Osteocyte (in vitro differentiated cells): ENCODE data around the gene TMEM129. TPM values are rescaled to one million over a fixed set of nuclear protein-coding genes. Genes with fewer than 3 reads are reported as not detected.
A peak's percentile ranks its signal among the peaks of the same experiment; 100 is the strongest.

Source experiments
- DNase-seq: peaks from one replicate; pipeline ENCODE4 v3.0.0; 2021; ENCODE audit warnings: mixed read lengths; ENCODE audit not compliant: unreplicated experiment; ENCODE audit errors: extremely low spot score
- H3K27ac Mint-ChIP-seq: one replicate; pipeline ENCODE4 v1.8.0; 2021; ENCODE audit warnings: mild to moderate bottlenecking, mixed read lengths; ENCODE audit not compliant: unreplicated experiment
- H3K27me3 Mint-ChIP-seq: one replicate; pipeline ENCODE4 v1.8.0; 2021; ENCODE audit warnings: mixed read lengths; ENCODE audit not compliant: unreplicated experiment
- H3K36me3 Mint-ChIP-seq: one replicate; pipeline ENCODE4 v1.8.0; 2021; ENCODE audit warnings: mixed read lengths; ENCODE audit not compliant: unreplicated experiment
- H3K4me1 Mint-ChIP-seq: one replicate; pipeline ENCODE4 v1.8.0; 2021; ENCODE audit warnings: mixed read lengths; ENCODE audit not compliant: unreplicated experiment
- H3K4me3 Mint-ChIP-seq: one replicate; pipeline ENCODE4 v1.8.0; 2021; ENCODE audit warnings: mild to moderate bottlenecking, moderate library complexity, mixed read lengths; ENCODE audit not compliant: unreplicated experiment
- H3K9me3 Mint-ChIP-seq: one replicate; pipeline ENCODE4 v1.8.0; 2021; ENCODE audit warnings: mixed read lengths; ENCODE audit not compliant: unreplicated experiment
- total RNA-seq: library from RNA; stranded (reverse); gene quantifications from 2 replicates; pipeline ENCODE4 v1.2.1, GENCODE V29; 2021
- TF ChIP-seq, protein P1 (sequence below): fragments of 200-600 bp; sonication (generic); IDR thresholded peaks from 2 replicates; pipeline ENCODE4 v1.5.0; 2021; ENCODE audit warnings: antibody characterized with exemption, mild to moderate bottlenecking, moderate library complexity

Gene TMEM129
- total RNA-seq, 1 donor from 2014 or later, result 48.8 TPM

- no peak overlapping the region for H3K27ac Mint-ChIP-seq
Observed at GRCh38 chr4:1693131-1693896, 27.8 kb downstream of the TMEM129 start.

GRCh38 chr4:1691737-1692373 lies 29.3 kb downstream of the TMEM129 start:
- Mint-ChIP-seq H3K27me3 (no peaks in the 10 kb centered on the region), H3K4me1 (no peaks in the 10 kb centered on the region), H3K36me3 (peaks cover 30% of the 10 kb centered on the region), H3K4me3 (no peak overlapping the region), H3K27ac (no peak overlapping the region), H3K9me3 (no peaks in the 10 kb centered on the region)
- no peak for DNase-seq
- TF ChIP-seq, protein P1, sequence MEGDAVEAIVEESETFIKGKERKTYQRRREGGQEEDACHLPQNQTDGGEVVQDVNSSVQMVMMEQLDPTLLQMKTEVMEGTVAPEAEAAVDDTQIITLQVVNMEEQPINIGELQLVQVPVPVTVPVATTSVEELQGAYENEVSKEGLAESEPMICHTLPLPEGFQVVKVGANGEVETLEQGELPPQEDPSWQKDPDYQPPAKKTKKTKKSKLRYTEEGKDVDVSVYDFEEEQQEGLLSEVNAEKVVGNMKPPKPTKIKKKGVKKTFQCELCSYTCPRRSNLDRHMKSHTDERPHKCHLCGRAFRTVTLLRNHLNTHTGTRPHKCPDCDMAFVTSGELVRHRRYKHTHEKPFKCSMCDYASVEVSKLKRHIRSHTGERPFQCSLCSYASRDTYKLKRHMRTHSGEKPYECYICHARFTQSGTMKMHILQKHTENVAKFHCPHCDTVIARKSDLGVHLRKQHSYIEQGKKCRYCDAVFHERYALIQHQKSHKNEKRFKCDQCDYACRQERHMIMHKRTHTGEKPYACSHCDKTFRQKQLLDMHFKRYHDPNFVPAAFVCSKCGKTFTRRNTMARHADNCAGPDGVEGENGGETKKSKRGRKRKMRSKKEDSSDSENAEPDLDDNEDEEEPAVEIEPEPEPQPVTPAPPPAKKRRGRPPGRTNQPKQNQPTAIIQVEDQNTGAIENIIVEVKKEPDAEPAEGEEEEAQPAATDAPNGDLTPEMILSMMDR, result no peak

More at GRCh38 chr4:1693131-1693896, 27.8 kb downstream of the TMEM129 start:
- Mint-ChIP-seq H3K27me3 (no peaks in the 10 kb centered on the region), H3K9me3 (no peaks in the 10 kb centered on the region), H3K4me1 (no peaks in the 10 kb centered on the region), H3K4me3 (no peak overlapping the region), H3K36me3 (peaks cover 30% of the 10 kb centered on the region)
- TF ChIP-seq, protein P1, result peak; percentile 95
- no peak for DNase-seq

GRCh38 chr4:1690698-1691097 lies 30.4 kb downstream of the TMEM129 start:
- Mint-ChIP-seq H3K27ac (no peak overlapping the region), H3K9me3 (no peaks in the 10 kb centered on the region)
- TF ChIP-seq, protein P1, result no peak

GRCh38 chr4:1686440-1687036 lies 34.6 kb downstream of the TMEM129 start:
- Mint-ChIP-seq H3K36me3 (peaks cover 6% of the 10 kb centered on the region), H3K4me3 (peak overlapping the region; percentile 18), H3K4me1 (peaks cover 11% of the 10 kb centered on the region), H3K27ac (peak overlapping the region; percentile 63), H3K9me3 (no peaks in the 10 kb centered on the region), H3K27me3 (no peaks in the 10 kb centered on the region)
- DNase-seq, result no peak
- TF ChIP-seq, protein P1, result no peak

More at GRCh38 chr4:1690698-1691097, 30.4 kb downstream of the TMEM129 start:
- peaks cover 25% of the 10 kb centered on the region for H3K36me3 Mint-ChIP-seq
- H3K27me3 Mint-ChIP-seq, result no peaks in the 10 kb centered on the region
- no peaks in the 10 kb centered on the region for H3K4me1 Mint-ChIP-seq
- DNase-seq, result no peak
- no peak overlapping the region for H3K4me3 Mint-ChIP-seq
